GM18526 (cell line): ENCODE data around the gene ZNF587B.

Source experiments
- POLR2A ChIP-seq: IDR thresholded peaks from 3 replicates; pipeline ENCODE4 v1.6.1; 2011; ENCODE audit not compliant: insufficient read length; ENCODE audit errors: extremely low read depth

ZNF587B gene

DNA sequence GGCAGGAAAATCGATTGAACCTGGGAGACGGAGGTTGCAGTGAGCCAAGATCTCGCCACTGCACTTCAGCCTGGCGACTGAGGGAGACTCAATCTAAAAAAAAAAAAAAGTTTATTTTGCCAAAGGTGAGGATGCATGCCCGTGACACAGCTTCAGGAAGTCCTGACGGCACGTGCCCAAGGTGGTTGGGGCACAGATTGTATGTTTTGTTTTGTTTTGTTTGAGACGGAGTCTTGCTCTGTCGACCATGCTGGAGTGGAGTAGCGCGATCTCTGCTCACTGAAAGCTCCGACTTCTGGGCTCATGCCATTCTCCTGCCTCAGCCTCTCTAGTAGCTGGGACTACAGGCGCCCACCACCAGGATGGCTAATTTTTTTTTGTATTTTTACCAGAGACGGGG lies 12.1 kb upstream of the ZNF587B start:
- TF ChIP-seq POLR2A = no peak

DNA sequence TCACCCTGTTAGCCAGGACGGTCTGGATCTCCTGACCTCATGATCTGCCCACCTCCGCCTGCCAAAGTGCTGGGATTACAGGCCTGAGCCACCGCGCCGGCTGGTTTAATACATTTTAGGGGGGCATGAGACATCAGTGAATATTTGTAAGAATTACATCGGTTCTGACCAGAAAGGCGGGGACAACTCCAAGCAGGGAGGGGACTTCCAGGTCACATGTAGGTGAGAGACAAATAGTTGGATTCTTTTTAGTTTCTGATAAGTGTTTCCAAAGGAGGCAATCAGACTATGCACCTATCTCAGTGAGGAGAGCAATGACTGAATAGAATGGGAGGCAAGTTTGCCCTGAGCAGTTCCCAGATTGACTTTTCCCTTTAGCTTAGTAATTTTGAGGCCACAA lies 11.7 kb upstream of the ZNF587B start:
- no peak for TF ChIP-seq POLR2A

DNA sequence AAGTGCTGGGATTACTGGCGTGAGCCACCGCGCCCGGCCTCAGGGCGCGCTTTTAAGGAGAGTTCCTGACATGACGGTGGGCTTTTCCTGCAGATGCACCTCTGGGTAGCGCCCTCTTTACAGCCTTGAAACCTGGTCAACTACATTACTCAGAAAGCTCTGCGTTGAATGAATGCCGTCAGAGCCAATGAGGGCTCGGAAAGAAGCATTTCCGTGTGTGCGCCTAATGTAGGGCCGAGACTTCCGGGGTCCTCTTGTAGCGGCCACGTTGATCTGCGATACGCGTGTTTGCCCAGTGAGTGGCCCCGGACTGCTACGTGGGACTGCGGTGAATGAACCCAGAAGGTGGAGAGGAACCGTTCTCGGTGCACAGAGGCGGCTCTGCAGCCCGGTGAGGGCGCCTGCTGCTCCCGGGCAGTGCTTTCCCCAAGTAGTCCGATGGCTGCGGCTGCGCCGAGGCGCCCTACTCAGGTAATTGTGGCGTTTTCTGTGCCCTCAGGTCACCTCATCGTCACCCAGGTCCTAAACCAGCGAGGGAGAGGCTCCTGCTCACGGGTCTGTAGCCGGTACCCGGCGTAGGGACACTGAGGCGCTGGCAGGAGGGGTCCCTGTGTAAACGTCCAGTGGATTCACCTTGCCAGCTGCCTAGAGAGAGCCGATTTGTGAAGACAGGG lies 10.5 kb upstream of the ZNF587B start:
- peak; percentile 68 for TF ChIP-seq POLR2A

DNA sequence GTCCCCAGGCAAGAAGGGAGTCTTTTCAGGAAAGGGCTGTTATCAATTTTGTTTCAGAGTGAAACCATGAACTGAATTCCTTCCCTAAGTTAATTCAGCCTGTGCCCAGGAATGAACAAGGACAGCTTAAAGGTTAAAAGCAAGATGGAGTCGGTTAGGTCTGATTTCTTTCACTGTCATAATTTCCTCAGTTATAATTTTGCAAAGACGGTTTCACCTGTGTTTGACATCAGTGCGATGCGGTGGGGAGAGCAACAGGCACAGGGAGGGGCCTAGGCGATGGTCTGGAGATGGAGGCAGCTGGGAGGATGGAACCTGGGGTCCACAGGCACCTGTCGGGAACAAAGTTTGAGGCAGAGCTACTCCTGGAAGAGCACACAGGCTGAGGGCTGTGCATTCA lies 9.5 kb upstream of the ZNF587B start:
- TF ChIP-seq POLR2A = no peak

DNA sequence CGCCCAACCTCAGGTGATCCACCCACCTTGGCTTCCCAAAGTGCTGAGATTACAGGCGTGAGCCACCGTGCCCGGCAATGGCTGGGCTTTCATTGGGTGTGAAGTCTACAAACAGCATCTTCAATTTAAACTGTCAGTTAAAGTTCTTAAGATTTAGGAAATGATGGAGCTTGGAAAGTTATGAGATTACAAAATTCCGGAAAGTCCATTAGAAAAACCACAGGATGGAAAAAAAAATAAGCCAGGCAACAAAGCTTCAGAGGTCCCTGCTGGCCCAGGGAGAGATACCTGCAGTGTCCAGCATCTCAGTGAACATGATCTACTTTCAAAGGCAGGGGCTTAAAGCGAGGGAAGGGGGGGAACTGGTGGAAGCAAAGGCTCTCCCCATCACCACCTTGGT lies 4.6 kb upstream of the ZNF587B start:
- no peak for TF ChIP-seq POLR2A

DNA sequence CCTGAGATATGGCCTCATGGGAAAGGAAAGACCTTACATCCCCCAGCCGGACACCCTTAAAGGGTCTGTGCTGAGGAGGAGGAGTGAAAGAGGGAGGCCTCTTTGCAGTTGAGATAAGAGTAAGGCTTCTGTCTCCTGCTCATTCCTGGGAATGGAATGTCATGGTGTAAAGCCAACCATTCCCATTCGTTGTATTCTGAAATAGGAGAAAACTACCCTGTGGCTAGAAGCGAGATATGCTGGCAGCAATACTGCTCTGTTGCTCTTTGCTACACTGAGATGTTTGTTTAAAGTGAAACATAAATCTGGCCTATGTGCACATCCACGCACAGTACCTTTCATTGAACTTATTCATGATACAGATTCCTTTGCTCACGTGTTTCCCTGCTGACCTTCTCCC lies 783 bp upstream of the ZNF587B start:
- no peak for TF ChIP-seq POLR2A

DNA sequence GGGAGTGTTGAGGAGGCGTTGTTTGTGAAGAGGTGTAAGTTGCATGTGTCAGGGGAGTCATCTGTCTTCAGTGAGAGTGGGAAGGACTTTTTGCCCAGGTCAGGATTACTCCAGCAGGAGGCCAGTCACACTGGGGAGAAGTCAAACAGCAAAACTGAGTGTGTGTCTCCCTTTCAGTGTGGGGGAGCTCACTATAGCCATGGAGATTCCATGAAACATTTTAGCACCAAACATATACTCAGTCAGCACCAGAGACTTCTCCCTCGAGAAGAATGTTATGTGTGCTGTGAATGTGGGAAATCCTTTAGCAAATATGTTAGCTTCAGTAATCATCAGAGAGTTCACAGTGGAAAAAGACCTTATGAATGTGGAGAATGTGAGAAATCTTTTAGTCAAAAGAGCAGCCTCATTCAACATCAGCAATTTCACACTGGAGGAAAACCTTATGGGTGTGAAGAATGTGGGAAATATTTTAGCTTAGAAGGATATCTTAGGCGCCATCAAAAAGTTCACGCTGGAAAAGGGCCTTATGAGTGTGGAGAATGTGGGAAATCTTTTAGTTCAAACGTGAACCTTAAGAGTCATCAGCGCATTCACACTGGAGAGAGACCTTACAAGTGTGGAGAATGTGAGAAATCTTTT lies 11.1 kb downstream of the ZNF587B start:
- no peak for TF ChIP-seq POLR2A

DNA sequence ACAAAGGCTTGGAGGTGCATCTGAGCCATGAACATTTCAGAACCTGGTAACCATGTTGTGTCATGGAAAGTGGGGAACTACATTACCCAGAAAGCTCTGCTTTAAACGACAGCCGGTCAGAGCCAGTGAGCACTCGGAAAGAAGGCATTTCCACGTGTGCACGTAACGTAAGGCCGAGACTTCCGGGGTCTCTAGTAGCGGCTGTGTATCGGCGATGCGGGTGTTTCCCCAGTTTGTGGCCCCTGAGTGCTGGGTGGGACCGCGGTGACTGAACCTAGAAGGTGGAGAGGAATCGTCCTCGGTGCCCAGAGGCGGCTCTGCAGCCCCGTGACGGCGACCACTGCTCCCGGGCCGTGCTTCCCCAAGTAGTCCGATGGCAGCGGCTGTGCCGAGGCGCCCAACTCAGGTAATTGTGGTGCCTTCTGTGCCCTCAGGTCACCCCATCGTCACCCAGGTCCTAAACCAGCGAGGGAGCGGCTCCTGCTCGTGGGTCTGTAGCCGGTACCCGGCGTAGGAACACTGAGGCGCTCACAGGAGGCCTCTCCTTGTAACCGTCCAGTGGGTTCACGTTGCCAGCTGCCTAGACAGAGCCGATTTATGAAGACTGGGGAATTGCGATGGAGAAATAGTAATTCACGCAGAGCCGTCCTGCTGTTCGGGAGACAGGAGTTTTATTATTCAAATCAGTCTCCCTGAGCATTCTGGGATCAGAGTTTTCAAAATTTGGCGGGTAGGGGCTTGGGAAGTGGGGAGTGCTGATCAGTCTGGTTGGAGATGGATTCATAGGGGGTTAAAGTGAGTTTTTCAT lies 19.8 kb downstream of the ZNF587B start, which contains the start of gene ZNF587:
ZNF587 (plus strand) TSS at position 194 of the 808 bp plus-strand sequence; CDS start at position 374, 180 bp downstream.
- TF ChIP-seq POLR2A = peak; percentile 54

DNA sequence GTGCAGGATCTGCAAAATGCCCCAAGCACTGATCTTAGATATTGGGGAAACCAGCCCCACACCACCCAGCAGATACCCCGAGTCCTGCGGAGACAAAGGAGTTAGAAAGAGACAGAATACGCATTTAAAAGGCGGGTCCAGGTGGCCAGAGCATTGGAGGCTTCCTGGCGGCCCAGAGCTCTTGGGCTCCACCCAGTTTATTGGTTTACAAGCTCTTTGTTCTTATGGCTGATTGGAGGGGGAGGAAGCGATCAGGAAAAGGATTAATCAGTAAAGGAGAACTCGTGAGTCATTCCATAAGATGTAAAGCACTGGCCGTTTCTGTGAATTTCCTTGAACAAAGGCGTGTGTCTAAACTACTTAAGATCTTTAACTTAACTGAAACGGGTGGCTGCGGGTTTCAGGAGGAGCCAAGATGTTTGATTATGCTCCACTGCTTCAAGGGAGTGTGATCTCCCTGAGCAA lies 20.5 kb downstream of the ZNF587B start:
- TF ChIP-seq POLR2A = no peak

DNA sequence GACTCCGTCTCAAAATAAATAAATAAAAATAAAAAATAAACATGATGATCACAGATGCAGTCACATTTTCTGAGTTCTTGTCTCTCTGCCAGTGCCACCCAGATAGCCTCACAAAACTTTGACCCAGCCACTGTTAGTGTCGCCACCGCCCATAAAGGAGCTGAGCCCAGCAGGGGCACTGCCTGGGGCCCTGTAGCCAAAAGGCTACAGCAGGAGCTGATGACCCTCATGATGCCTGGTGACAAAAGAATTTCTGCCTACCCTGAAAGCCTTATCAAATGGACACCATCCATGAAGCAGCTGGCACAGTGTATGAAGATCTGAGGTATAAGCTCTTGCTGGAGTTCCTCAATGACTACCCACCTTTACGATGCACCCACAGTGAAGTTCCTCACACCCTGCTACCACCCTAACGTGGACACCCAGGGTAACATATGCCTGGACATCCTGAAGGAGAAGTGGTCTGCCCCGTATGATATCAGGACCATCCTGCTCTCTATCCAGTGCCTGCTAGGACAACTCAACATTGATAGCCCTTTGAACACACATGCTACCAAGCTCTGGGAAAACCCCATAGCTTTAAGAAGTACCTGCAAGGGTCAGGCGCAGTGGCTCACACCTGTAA lies 37.9 kb downstream of the ZNF587B start:
- TF ChIP-seq POLR2A = no peak

DNA sequence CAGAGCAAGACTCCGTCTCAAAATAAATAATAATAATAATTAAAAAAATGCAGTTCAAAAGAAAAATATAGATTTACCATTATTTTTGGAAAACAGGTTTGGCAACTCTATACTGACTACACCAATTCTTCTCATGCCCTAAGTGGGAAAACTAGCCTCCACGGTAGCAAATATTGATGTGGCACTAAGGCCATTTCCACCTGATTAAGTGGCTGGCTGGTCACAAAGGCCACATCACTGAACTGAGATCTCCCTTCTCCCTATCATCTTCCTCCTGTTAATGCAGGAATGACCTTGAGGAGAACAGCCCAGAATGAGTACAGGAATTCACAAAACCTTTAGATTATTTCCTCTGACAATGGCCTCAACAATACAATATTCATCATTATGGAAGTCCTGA lies 40.1 kb downstream of the ZNF587B start:
- no peak for TF ChIP-seq POLR2A

DNA sequence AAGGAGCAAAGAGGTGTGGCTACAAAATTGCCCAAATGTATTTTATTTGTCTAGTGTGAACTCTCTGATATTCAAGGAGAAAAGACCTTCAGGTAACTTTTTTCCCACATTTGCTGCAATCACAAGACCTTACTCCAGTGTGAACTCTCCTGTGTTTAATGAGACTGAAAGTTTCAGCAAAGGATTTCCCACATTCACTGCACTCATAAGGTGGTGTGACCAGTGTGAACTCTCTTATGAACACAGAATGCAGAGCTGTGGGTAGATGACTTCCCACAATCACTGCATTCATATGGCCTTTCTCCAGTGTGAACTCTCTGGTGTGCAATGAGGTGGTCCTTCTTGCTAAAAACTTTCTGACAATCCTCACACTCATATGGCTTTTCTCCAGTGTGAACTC lies 42.4 kb downstream of the ZNF587B start:
- no peak for TF ChIP-seq POLR2A

DNA sequence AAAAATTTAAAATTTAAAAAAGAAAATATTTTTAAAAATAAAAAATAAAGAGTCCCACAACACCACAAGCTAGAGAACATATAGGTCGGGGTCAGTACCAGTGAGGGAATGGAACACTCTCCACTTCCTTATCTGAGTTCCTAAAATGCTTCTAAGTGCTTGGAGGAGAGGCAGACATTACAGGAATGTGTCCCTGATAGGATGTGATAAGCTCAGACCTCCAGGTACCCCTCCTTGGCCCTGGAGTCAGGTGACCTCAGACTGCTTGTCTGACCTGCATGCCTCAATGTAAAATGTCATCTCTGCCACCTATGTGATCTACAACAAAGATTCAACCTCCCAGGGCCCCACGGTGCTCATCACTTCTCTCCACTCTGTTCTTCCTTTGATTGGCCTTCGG lies 55.9 kb downstream of the ZNF587B start:
- TF ChIP-seq POLR2A = no peak

DNA sequence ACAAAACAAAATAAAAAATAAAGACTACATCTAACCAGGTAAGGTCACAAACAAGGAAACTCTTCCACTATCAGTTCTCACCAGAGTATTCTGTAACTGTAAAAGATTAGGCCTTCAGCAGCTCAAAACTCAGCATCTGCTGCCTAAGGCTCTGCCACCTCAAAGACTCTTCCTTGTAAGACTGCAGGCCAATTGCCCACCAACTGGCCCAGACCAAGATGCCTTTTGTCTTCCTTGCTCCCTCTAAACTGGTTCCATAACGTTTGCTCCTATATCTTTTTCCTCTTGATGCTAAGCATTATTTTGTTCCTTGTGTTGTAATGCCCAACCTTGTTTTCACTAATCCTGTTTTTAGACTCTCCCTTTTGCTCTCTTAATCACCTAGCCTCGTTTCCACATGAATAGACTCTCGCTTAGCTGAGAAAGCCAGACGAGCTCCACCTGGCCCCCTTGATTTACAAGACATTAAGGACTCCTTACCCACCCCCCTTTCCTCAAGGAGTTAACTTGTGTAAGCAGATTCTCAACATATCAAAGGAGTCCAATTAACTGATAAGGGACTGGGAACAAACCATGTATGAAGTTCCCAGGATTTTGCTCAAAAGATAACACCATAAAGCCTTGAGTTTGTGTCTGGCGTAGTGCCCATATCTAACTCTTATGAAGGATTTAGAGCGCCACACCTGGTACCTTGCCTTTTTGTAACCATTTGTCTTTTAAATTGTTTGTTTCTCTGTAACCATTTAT lies 57.3 kb downstream of the ZNF587B start:
- no peak for TF ChIP-seq POLR2A

DNA sequence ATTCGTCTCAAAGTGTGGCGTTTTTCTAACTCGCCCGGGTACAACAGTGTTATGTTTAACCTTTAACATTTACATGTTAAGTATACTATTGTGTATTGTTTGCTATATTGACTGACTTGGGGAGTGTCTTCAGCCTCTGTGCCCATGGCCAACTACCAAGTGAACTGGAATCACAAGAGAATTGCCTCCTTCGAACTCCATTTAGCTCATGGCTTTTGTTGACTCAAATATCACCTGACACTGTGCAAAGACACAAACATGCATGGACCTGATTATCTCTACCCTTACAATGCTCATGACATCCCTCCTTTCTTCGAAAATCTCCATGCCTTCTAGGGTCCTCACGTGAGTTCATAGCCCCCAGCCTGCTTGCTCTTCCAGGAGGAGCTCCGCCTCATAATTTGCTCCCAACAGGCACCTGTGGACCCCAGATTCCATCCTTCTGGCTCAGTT lies 58.0 kb downstream of the ZNF587B start:
- TF ChIP-seq POLR2A = no peak
